Colonic mucosa (tissue), 4 donors: ENCODE results near the gene PLIN5. TPM values are rescaled to one million over a fixed set of nuclear protein-coding genes. Genes with fewer than 3 reads are reported as not detected.
"Not testable (repeated sequence)": the region's sequence is repeated elsewhere in the genome, so short reads cannot be mapped to it uniquely, and the experiment has no call there.

ENCODE experiments used
- DNase-seq: peaks from one replicate; pipeline ENCODE4 v3.0.0-alpha.2; 2020
- H3K27ac ChIP-seq: fragments of 200-600 bp; one replicate; pipeline ENCODE4 v1.8.0; 2021
- H3K27me3 ChIP-seq: fragments of 200-600 bp; one replicate; pipeline ENCODE4 v1.8.0; 2021
- H3K36me3 ChIP-seq: fragments of 200-600 bp; one replicate; pipeline ENCODE4 v1.8.0; 2021
- H3K4me1 ChIP-seq: fragments of 200-600 bp; one replicate; pipeline ENCODE4 v1.8.0; 2021; ENCODE audit warnings: mild to moderate bottlenecking
- H3K4me3 ChIP-seq: fragments of 200-600 bp; one replicate; pipeline ENCODE4 v1.8.0; 2021
- H3K9ac ChIP-seq, 2 donors: one replicate each; pipeline ENCODE4 v1.7.0; 2013; ENCODE audit warnings: control low read depth in 2 of 2, low read depth in 2 of 2, low read length in 2 of 2
- H3K9me3 ChIP-seq: fragments of 200-600 bp; one replicate; pipeline ENCODE4 v1.8.0; 2021
- CTCF ChIP-seq: fragments of 200-600 bp; IDR thresholded peaks from one replicate; pipeline ENCODE4 v1.8.0; 2022; ENCODE audit warnings: antibody characterized with exemption, mild to moderate bottlenecking
- intact Hi-C: fragments of 100-400 bp; cut with DNase I; formaldehyde crosslinking; loops from one replicate; pipeline ENCODE4 v1.14.1; 2022
- total RNA-seq, 2 donors: library from RNA; stranded (reverse); fragmentation: NEBNext Ultra II Directional in 1 of 2; extraction: Animal tissue kit (Norgen Biotek cat#: 25700) in 1 of 2; gene quantifications; one replicate each; pipeline ENCODE4 v1.2.1, GENCODE V29; 2021
- donor health status: healthy.
- donor health status: DM: no; HTN: no; CAD: no.
- donor health status: DM: no; HTN: no; CAD: no.

The PLIN5 gene
- total RNA-seq, 2 donors from 2014 or later = 2.0 to 3.5 TPM

GRCh38 chr19:4533835-4534424, 1.1 kb downstream of the PLIN5 start:
- Histone ChIP-seq H3K4me1 (no peaks in the 10 kb centered on the region), H3K27ac (no peak overlapping the region), H3K36me3 (no peaks in the 10 kb centered on the region), H3K9me3 (no peaks in the 10 kb centered on the region), H3K27me3 (no peaks in the 10 kb centered on the region), H3K4me3 (no peak overlapping the region), H3K9ac (no peak overlapping the region)
- TF ChIP-seq CTCF = no peak
- intact Hi-C loops = no loop called here
- no peak for DNase-seq

GRCh38 chr19:4533334-4533733, 1.7 kb downstream of the PLIN5 start:
- Histone ChIP-seq H3K4me1 (no peaks in the 10 kb centered on the region), H3K4me3 (no peak overlapping the region), H3K27me3 (no peaks in the 10 kb centered on the region), H3K36me3 (no peaks in the 10 kb centered on the region), H3K27ac (no peak overlapping the region), H3K9me3 (no peaks in the 10 kb centered on the region), H3K9ac (no peak overlapping the region)
- intact Hi-C loops = no loop called here
- TF ChIP-seq CTCF = no peak
- no peak for DNase-seq

- H3K9ac ChIP-seq = no peak overlapping the region
- no peak for TF ChIP-seq CTCF
- H3K27ac ChIP-seq = no peak overlapping the region
- H3K4me3 ChIP-seq = no peak overlapping the region
- intact Hi-C loops = no loop called here
- no peaks in the 10 kb centered on the region for H3K4me1 ChIP-seq
- DNase-seq = no peak
- no peaks in the 10 kb centered on the region for H3K36me3 ChIP-seq
- H3K9me3 ChIP-seq = no peaks in the 10 kb centered on the region
- H3K27me3 ChIP-seq = no peaks in the 10 kb centered on the region
Measured at GRCh38 chr19:4531562-4532165, 3.4 kb downstream of the PLIN5 start.

GRCh38 chr19:4529924-4530522, 5.0 kb downstream of the PLIN5 start:
- Histone ChIP-seq H3K27ac (no peak overlapping the region), H3K4me3 (no peak overlapping the region), H3K9me3 (no peaks in the 10 kb centered on the region), H3K36me3 (no peaks in the 10 kb centered on the region), H3K9ac (no peak overlapping the region), H3K27me3 (no peaks in the 10 kb centered on the region), H3K4me1 (no peaks in the 10 kb centered on the region)
- no peak for TF ChIP-seq CTCF
- DNase-seq = no peak
- intact Hi-C loops = no loop called here

- no peak for DNase-seq
- Histone ChIP-seq H3K9me3 (no peaks in the 10 kb centered on the region), H3K4me3 (no peak overlapping the region), H3K36me3 (no peaks in the 10 kb centered on the region), H3K9ac (no peak overlapping the region), H3K27ac (no peak overlapping the region), H3K4me1 (no peaks in the 10 kb centered on the region), H3K27me3 (no peaks in the 10 kb centered on the region)
- intact Hi-C loops = no loop called here
- no peak for TF ChIP-seq CTCF
Measured at GRCh38 chr19:4528843-4529242, 6.2 kb downstream of the PLIN5 start.

GRCh38 chr19:4527377-4527776, 7.6 kb downstream of the PLIN5 start:
- H3K36me3 ChIP-seq, H3K27ac ChIP-seq, H3K9me3 ChIP-seq, intact Hi-C loops, H3K4me1 ChIP-seq, H3K4me3 ChIP-seq, H3K9ac ChIP-seq, H3K27me3 ChIP-seq, DNase-seq: not testable (repeated sequence)
